Activated CD4-positive, CD25-positive, alpha-beta regulatory T cell treated with anti-CD3 and anti-CD28 coated beads, Interleukin-2, amount 50 U/mL, for 24 hours (primary cell): ENCODE results near the gene DRAM1.
"Not testable (repeated sequence)": the region's sequence is repeated elsewhere in the genome, so short reads cannot be mapped to it uniquely, and the experiment has no call there.

Experiments used
- ATAC-seq, 2 donors: fragments of 150-1000 bp; cut with Tn5 transposase; one replicate each; pipeline ENCODE4 v1.10.0; 2021; ENCODE audit warnings: mild to moderate bottlenecking in 1 of 2, moderate library complexity in 1 of 2

Gene DRAM1

GRCh38 chr12:101876861-101877805 is at the start of gene DRAM1:
DRAM1 (plus strand) TSS chr12:101877580; CDS start chr12:101877790, 210 bp downstream.
- ATAC-seq = peak; percentile 88 to 90

GRCh38 chr12:101828463-101829196 is 48.8 kb upstream of the DRAM1 start:
- ATAC-seq = no peak

- no peak for ATAC-seq
Measured at GRCh38 chr12:101829639-101830366, 47.6 kb upstream of the DRAM1 start.

GRCh38 chr12:101830367-101831325 is 46.7 kb upstream of the DRAM1 start, which contains the start of gene GNPTAB:
GNPTAB (minus strand) TSS chr12:101830959; CDS start chr12:101830675, 284 bp downstream.
- ATAC-seq = peak; percentile 87 to 91

GRCh38 chr12:101832030-101832429 is 45.4 kb upstream of the DRAM1 start:
- ATAC-seq = no peak

- ATAC-seq = no peak
Measured at GRCh38 chr12:101838628-101839323, 38.6 kb upstream of the DRAM1 start.

GRCh38 chr12:101839324-101840283 is 37.8 kb upstream of the DRAM1 start:
- ATAC-seq = peak in 1 of 2 donors; percentile 64

- no peak for ATAC-seq
Measured at GRCh38 chr12:101841069-101841468, 36.3 kb upstream of the DRAM1 start.

GRCh38 chr12:101845137-101845711 is 32.2 kb upstream of the DRAM1 start:
- ATAC-seq = no peak

- no peak for ATAC-seq
Measured at GRCh38 chr12:101847325-101847724, 30.1 kb upstream of the DRAM1 start.

- no peak for ATAC-seq
Measured at GRCh38 chr12:101850199-101850598, 27.2 kb upstream of the DRAM1 start.

GRCh38 chr12:101852998-101853397 is 24.4 kb upstream of the DRAM1 start:
- ATAC-seq = no peak

GRCh38 chr12:101854747-101855146 is 22.6 kb upstream of the DRAM1 start:
- ATAC-seq = peak; percentile 25 to 36

- ATAC-seq = no peak
Measured at GRCh38 chr12:101855364-101855884, 22.0 kb upstream of the DRAM1 start.

- ATAC-seq = no peak
Measured at GRCh38 chr12:101855976-101856375, 21.4 kb upstream of the DRAM1 start.

GRCh38 chr12:101856614-101857013 is 20.8 kb upstream of the DRAM1 start:
- ATAC-seq = not testable (repeated sequence)

GRCh38 chr12:101857043-101857558 is 20.3 kb upstream of the DRAM1 start:
- ATAC-seq = peak; percentile 41 to 50

- no peak for ATAC-seq
Measured at GRCh38 chr12:101858361-101858760, 19.0 kb upstream of the DRAM1 start.
